H1 (cell line): Measurements from ENCODE around the gene MEF2A. TPM values are rescaled to one million over a fixed set of nuclear protein-coding genes. Genes with fewer than 3 reads are reported as not detected.

Experiments used
- CTCF ChIA-PET: fragments of 300-600 bp; sonication (Branson Sonifier 250); formaldehyde crosslinking; loops from one replicate; lab custom pipeline; 2021; ENCODE audit not compliant: partially characterized antibody; lab: Charles Lee
- POLR2A ChIA-PET: fragments of 300-600 bp; sonication (Branson Sonifier 250); formaldehyde crosslinking; loops from one replicate; lab custom pipeline; 2021; ENCODE audit warnings: inconsistent platforms; ENCODE audit not compliant: partially characterized antibody; lab: Charles Lee
- DNase-seq, 2 experiments: peaks; one replicate each; pipeline versions ENCODE4 v3.0.0 to v3.0.0-alpha.2; 2010 to 2022; ENCODE audit warnings: low spot score in 2 of 2, low read depth in 1 of 2, mixed read lengths in 1 of 2
- FAIRE-seq: peaks from 2 replicates; lab custom pipeline; 2011; peaks lifted over from hg19 to GRCh38; lab: Jason Lieb, UNC
- H2AFZ ChIP-seq: 2 replicates; pipeline ENCODE4 v1.8.1; 2012; ENCODE audit warnings: low read length, inconsistent platforms
- H2AK5ac ChIP-seq: 2 replicates; pipeline ENCODE4 v1.6.1; 2013; ENCODE audit warnings: low read depth, low read length
- H2BK120ac ChIP-seq: replicated peaks from 2 replicates; pipeline ENCODE3; 2013; ENCODE audit warnings: low read depth, low read length, inconsistent platforms
- H2BK12ac ChIP-seq: 2 replicates; pipeline ENCODE4 v1.6.1; 2013; ENCODE audit warnings: low read depth, low read length
- H2BK15ac ChIP-seq: 2 replicates; pipeline ENCODE4 v1.6.1; 2013; ENCODE audit warnings: low read length
- H2BK20ac ChIP-seq: 2 replicates; pipeline ENCODE4 v1.6.1; 2013; ENCODE audit warnings: low read length
- H2BK5ac ChIP-seq: 2 replicates; pipeline ENCODE4 v1.6.1; 2013; ENCODE audit warnings: low read depth, low read length
- H3K14ac ChIP-seq: 2 replicates; pipeline ENCODE4 v1.6.1; 2013; ENCODE audit warnings: inconsistent platforms; ENCODE audit not compliant: insufficient read length
- H3K18ac ChIP-seq: 2 replicates; pipeline ENCODE4 v1.6.1; 2013; ENCODE audit warnings: low read length; ENCODE audit errors: extremely low read depth
- H3K23ac ChIP-seq: 2 replicates; pipeline ENCODE4 v1.6.1; 2013; ENCODE audit warnings: inconsistent platforms; ENCODE audit not compliant: insufficient read length
- H3K23me2 ChIP-seq: 2 replicates; pipeline ENCODE4 v1.6.1; 2013; ENCODE audit warnings: low read depth, low read length
- H3K27ac ChIP-seq: 2 replicates; pipeline ENCODE4 v1.6.1; 2011; ENCODE audit warnings: low read depth, low read length, inconsistent platforms
- H3K27me3 ChIP-seq, 4 experiments: replicated peaks in 1 of 4; 1 replicate in 1 of 4; 2 replicates in 3 of 4; pipeline versions ENCODE4 v1.6.1 to v1.8.1; 2011 to 2013; ENCODE audit warnings: low read length in 3 of 4, mild to moderate bottlenecking in 3 of 4, inconsistent platforms in 2 of 4, mixed read lengths in 2 of 4, moderate library complexity in 1 of 4; ENCODE audit not compliant: control insufficient read depth in 3 of 4, insufficient read depth in 3 of 4; ENCODE audit errors: extremely low read depth in 1 of 4
- H3K36me3 ChIP-seq, 4 experiments: 2 replicates each; pipeline versions ENCODE4 v1.6.1 to v1.8.1; 2011 to 2013; ENCODE audit warnings: mild to moderate bottlenecking in 4 of 4, low read length in 3 of 4, moderate library complexity in 2 of 4, control low read depth in 1 of 4, inconsistent platforms in 1 of 4; ENCODE audit not compliant: insufficient read depth in 4 of 4, control insufficient read depth in 2 of 4
- H3K4ac ChIP-seq: replicated peaks from 2 replicates; pipeline ENCODE3; 2013; ENCODE audit warnings: low read length, low read depth, mixed read lengths, inconsistent platforms; ENCODE audit not compliant: insufficient read length
- H3K4me1 ChIP-seq, 4 experiments: replicated peaks in 1 of 4; 1 replicate in 1 of 4; 2 replicates in 3 of 4; pipeline versions ENCODE4 v1.6.1 to v1.8.1; 2011 to 2013; ENCODE audit warnings: low read length in 3 of 4, inconsistent platforms in 2 of 4, mixed read lengths in 1 of 4; ENCODE audit not compliant: insufficient read depth in 4 of 4, control insufficient read depth in 3 of 4
- H3K4me2 ChIP-seq, 2 experiments: 2 replicates each; pipeline versions ENCODE4 v1.6.1 to v1.8.1; 2011 to 2013; ENCODE audit warnings: low read depth in 2 of 2, low read length in 2 of 2, control low read depth in 1 of 2, inconsistent platforms in 1 of 2, mild to moderate bottlenecking in 1 of 2; ENCODE audit not compliant: insufficient read depth in 1 of 2
- H3K4me3 ChIP-seq, 4 experiments: fragments of 200-600, 300-600 bp in 1 of 4; sonication (generic), shearing (Covaris generic), sonication (Bioruptor Twin) in 1 of 4; 2 replicates each; pipeline versions ENCODE4 v1.5.1 to v1.8.1; 2011 to 2016; ENCODE audit warnings: low read length in 4 of 4, low read depth in 3 of 4, control low read depth in 2 of 4, inconsistent platforms in 2 of 4, mild to moderate bottlenecking in 2 of 4, mixed read lengths in 1 of 4, moderate library complexity in 1 of 4; ENCODE audit not compliant: insufficient read depth in 2 of 4; ENCODE audit errors: extremely low read depth in 1 of 4
- H3K56ac ChIP-seq: replicated peaks from 2 replicates; pipeline ENCODE3; 2013; ENCODE audit warnings: low read depth, mild to moderate bottlenecking, mixed read lengths, low read length, inconsistent platforms; ENCODE audit not compliant: insufficient read length
- H3K79me1 ChIP-seq: 2 replicates; pipeline ENCODE4 v1.6.1; 2013; ENCODE audit warnings: low read depth, low read length, control low read depth
- H3K79me2 ChIP-seq, 2 experiments: 2 replicates each; pipeline versions ENCODE4 v1.6.1 to v1.8.1; 2012 to 2013; ENCODE audit warnings: low read length in 2 of 2, mild to moderate bottlenecking in 2 of 2, inconsistent platforms in 1 of 2; ENCODE audit not compliant: insufficient read depth in 2 of 2, control insufficient read depth in 1 of 2
- H3K9ac ChIP-seq, 4 experiments: replicated peaks in 1 of 4; 1 replicate in 1 of 4; 2 replicates in 3 of 4; pipeline versions ENCODE4 v1.6.1 to v1.8.1; 2011 to 2013; ENCODE audit warnings: low read depth in 3 of 4, low read length in 3 of 4, control low read depth in 2 of 4, mild to moderate bottlenecking in 2 of 4, moderate library complexity in 2 of 4, inconsistent platforms in 1 of 4; ENCODE audit errors: extremely low read depth in 1 of 4
- H3K9me3 ChIP-seq, 2 experiments: 2 replicates each; pipeline versions ENCODE4 v1.6.1 to v1.8.1; 2012 to 2013; ENCODE audit warnings: mild to moderate bottlenecking in 2 of 2, moderate library complexity in 2 of 2, control low read depth in 1 of 2, inconsistent platforms in 1 of 2, low read depth in 1 of 2, low read length in 1 of 2, mixed read lengths in 1 of 2; ENCODE audit not compliant: insufficient read depth in 2 of 2
- H4K20me1 ChIP-seq, 2 experiments: replicated peaks in 1 of 2; 2 replicates each; pipeline versions ENCODE3 to v1.8.1; 2011 to 2013; ENCODE audit warnings: inconsistent platforms in 2 of 2, low read length in 2 of 2, mild to moderate bottlenecking in 1 of 2; ENCODE audit not compliant: insufficient read depth in 2 of 2, control insufficient read depth in 1 of 2
- H4K5ac ChIP-seq: 2 replicates; pipeline ENCODE4 v1.6.1; 2013; ENCODE audit warnings: low read length, low read depth, mixed read lengths, inconsistent platforms; ENCODE audit not compliant: insufficient read length
- H4K8ac ChIP-seq: 2 replicates; pipeline ENCODE4 v1.8.0; 2013; ENCODE audit warnings: mild to moderate bottlenecking, moderate library complexity, low read length, inconsistent platforms; ENCODE audit not compliant: insufficient read depth; ENCODE audit errors: extremely low read depth
- H4K91ac ChIP-seq: replicated peaks from 2 replicates; pipeline ENCODE3; 2013; ENCODE audit warnings: low read length, mixed read lengths, inconsistent platforms; ENCODE audit not compliant: insufficient read length
- GTF2F1 ChIP-seq: IDR thresholded peaks from 2 replicates; pipeline ENCODE4 v1.6.1; 2012; ENCODE audit warnings: low read depth, low read length, improper control_type of control experiment, borderline replicate concordance
- NANOG ChIP-seq: IDR thresholded peaks from 2 replicates; pipeline ENCODE4 v1.6.1; 2011; ENCODE audit warnings: low read length, low read depth, mild to moderate bottlenecking, inconsistent platforms; ENCODE audit not compliant: insufficient read depth, poor library complexity, severe bottlenecking
- POLR2A ChIP-seq, 2 experiments: IDR thresholded peaks; 1 replicate in 1 of 2; 2 replicates in 1 of 2; pipeline ENCODE4 v1.6.1; 2011; ENCODE audit warnings: low read depth in 2 of 2, low read length in 2 of 2, mild to moderate bottlenecking in 2 of 2; ENCODE audit errors: control extremely low read depth in 1 of 2
- ZNF274 ChIP-seq: IDR thresholded peaks from 2 replicates; pipeline ENCODE4 v1.7.0; 2012; ENCODE audit warnings: low read length, borderline replicate concordance; ENCODE audit errors: extremely low read depth
- WGBS, 2 experiments: shearing (Covaris generic) in 1 of 2; methylation state at CpG; one replicate each; pipeline versions ENCODE4 v1.1.6 to v1.1.7; 2013 to 2015; ENCODE audit warnings: low lambda C conversion rate in 2 of 2, mixed read lengths in 2 of 2, inconsistent platforms in 1 of 2, low coverage in 1 of 2, missing lambda C conversion rate in 1 of 2; ENCODE audit not compliant: insufficient replicate concordance in 2 of 2, insufficient coverage in 1 of 2, insufficient read length in 1 of 2; ENCODE audit errors: extremely low coverage in 1 of 2, missing lambda C conversion rate in 1 of 2; 5-methylcytosine and 5-hydroxymethylcytosine counted together
- polyA plus RNA-seq, 7 experiments: library from polyadenylated mRNA; depleted of rRNA in 3 of 7; stranded (reverse) in 5 of 7; unstranded in 2 of 7; fragments of >200 nt in 5 of 7; fragments of 200-250 nt in 2 of 7; gene quantifications; 1 replicate in 5 of 7; 2 replicates in 1 of 7; 4 replicates in 1 of 7; pipeline versions ENCODE4 v1.2.1 to v1.2.3, GENCODE V29; 2011 to 2013; ENCODE audit warnings: missing spikeins in 2 of 7, mixed read lengths in 2 of 7
- total RNA-seq: library from RNA; stranded (reverse); fragmentation: NEBNext Ultra II Directional; extraction: Animal tissue kit (Norgen Biotek cat#: 25700); gene quantifications from 2 replicates; pipeline ENCODE4 v1.2.1, GENCODE V29; 2021
- TF ChIP-seq, protein P1 (sequence below): IDR thresholded peaks from 2 replicates; pipeline ENCODE4 v1.6.1; 2012; ENCODE audit warnings: inconsistent platforms

The MEF2A gene
- total and polyA plus RNA-seq, 2 of the 8 experiments (the other 6 are each of a cell fraction or from before 2014, with no cell fraction given), result 15.6 to 22.5 TPM

DNA sequence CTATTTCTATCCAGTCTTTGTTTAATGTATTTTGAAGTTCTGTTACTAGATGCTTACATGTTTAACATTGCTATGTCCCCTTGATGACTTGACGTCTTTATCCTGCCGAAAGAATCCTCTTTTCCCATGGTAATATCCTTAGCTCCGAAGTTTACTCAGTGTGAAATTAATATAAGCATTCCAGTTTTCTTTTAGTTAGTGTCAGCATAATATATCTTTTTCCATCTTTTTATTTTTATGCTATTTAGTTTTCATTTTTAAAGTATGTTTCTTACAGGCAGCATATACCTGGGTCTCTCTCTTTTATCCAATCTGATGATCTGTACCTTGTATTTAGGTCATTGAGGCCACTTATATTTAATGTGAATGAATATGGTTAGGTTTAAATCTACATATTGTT is 39.1 kb upstream of the MEF2A start:
- Histone ChIP-seq H2BK120ac (no peak overlapping the region), H4K8ac (no peak overlapping the region), H2AFZ (no peak overlapping the region), H3K27me3 (no peaks in the 10 kb centered on the region), H2BK15ac (no peak overlapping the region), H3K4ac (no peak overlapping the region), H3K9me3 (no peaks in the 10 kb centered on the region), H3K27ac (no peak overlapping the region), H3K23ac (no peak overlapping the region), H2BK20ac (no peak overlapping the region), H3K4me2 (no peak overlapping the region), H3K79me1 (no peaks in the 10 kb centered on the region), H3K4me3 (no peak overlapping the region), H3K18ac (no peak overlapping the region), H3K23me2 (no peaks in the 10 kb centered on the region), H4K20me1 (no peaks in the 10 kb centered on the region), H2AK5ac (no peak overlapping the region), H4K5ac (no peak overlapping the region), H3K36me3 (no peaks in the 10 kb centered on the region), H2BK12ac (no peak overlapping the region), H3K79me2 (no peaks in the 10 kb centered on the region), H3K9ac (no peak overlapping the region), H4K91ac (no peak overlapping the region), H3K14ac (no peak overlapping the region), H3K56ac (no peak overlapping the region), H2BK5ac (no peak overlapping the region), H3K4me1 (no peaks in the 10 kb centered on the region)
- FAIRE-seq, result no peak
- ChIA-PET POLR2A (no interaction called here), CTCF (interaction anchor here (1.0 to 1.2 kb wide), 2 partner anchors 15 to 254 kb away, joined by 3 read pairs; no protein-coding TSS in a partner anchor)
- WGBS, 2 experiments, result 95% methylated on average over 3 of the region's 3 CpGs; no CpG with 5 or more reads in 1 of the 2 experiments
- no peak for DNase-seq
- TF ChIP-seq POLR2A (IDR thresholded peaks at IDR 0.05; ENCODE audit: control extremely low read depth in 1 of 2, low read depth in 2 of 2, low read length in 2 of 2) (no peak), GTF2F1 (no peak), ZNF274 (no peak), NANOG (no peak)
- TF ChIP-seq, protein P1, sequence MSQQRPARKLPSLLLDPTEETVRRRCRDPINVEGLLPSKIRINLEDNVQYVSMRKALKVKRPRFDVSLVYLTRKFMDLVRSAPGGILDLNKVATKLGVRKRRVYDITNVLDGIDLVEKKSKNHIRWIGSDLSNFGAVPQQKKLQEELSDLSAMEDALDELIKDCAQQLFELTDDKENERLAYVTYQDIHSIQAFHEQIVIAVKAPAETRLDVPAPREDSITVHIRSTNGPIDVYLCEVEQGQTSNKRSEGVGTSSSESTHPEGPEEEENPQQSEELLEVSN, result no peak
